Activated effector memory CD4-positive, alpha-beta T cell treated with Interleukin-2 at 50 U/mL for 16 hours (primary cell): ENCODE data around the gene HOXB1.
"Not testable (repeated sequence)": the region's sequence is repeated elsewhere in the genome, so short reads cannot be mapped to it uniquely, and the experiment has no call there.

Experiments used
- DNase-seq: peaks from one replicate; pipeline ENCODE4 v3.0.0-alpha.2; 2020

Gene HOXB1

GRCh38 chr17:48541577-48542113 lies 10.8 kb upstream of the HOXB1 start:
- peak; percentile 37 for DNase-seq

DNA sequence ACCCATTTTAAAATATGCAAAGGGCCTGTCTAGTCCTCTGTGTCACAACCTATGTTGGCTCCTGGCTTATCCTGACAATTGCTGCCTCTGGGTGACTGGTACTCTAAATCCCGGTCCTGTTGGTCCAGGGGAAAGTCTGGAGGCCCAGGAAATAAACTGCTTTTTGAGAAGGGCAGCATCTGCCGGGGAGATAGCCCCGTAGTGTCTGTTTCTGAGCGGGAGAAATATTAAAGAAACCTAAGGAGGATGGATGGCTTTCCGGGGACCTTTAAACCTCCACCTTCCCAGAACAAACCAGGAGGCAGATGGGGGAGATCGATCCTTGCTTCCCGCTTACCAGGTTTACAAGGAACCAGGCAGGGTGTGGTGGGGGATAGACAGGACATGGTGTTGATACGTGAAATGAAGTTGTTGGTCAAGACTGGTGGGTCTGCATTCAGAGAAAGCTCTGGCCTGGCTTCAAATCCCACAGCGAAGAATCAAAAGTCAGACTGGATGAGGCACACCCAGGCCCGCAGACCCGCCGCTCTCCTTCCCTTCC lies 10.3 kb upstream of the HOXB1 start:
- DNase-seq, result no peak

DNA sequence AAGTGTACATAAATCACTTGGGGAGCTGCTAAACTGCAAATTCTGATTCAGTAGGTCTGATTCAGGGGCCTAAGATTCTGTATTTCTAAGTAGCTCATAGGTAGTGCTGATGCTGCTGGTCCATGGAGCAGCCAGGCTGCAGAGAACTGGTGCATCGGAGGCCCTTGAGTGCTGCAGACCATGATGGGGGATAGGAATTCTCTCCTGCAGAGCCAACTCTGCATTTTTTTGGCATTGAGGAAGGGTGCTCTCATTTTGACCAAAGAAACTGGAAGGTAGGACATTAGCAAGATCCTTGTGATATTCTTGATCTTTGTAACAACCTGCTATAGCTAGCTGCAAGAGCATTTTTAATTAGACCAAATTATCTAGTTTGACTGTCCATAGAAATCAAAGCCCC lies 9.4 kb upstream of the HOXB1 start:
- DNase-seq, result no peak

DNA sequence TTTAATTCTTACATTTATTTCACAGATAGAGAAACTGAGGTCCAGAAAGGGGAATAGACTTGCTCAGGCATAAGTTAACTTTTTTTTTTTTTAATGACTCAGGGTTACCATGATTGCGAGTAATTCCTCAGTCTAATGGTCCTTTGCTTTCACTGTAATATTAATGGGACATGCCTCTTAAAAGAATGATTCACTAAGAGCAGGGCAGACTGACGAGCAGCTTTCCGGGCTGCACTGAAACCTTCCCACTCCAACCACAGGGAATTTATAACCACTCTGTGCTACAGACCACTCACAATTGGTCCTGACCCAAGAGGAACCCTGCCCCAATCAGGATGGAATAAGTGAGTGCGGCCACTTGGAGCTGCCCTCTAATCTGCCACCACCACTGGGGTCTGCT lies 8.4 kb upstream of the HOXB1 start:
- no peak for DNase-seq

GRCh38 chr17:48537316-48537715 lies 6.5 kb upstream of the HOXB1 start:
- no peak for DNase-seq

DNA sequence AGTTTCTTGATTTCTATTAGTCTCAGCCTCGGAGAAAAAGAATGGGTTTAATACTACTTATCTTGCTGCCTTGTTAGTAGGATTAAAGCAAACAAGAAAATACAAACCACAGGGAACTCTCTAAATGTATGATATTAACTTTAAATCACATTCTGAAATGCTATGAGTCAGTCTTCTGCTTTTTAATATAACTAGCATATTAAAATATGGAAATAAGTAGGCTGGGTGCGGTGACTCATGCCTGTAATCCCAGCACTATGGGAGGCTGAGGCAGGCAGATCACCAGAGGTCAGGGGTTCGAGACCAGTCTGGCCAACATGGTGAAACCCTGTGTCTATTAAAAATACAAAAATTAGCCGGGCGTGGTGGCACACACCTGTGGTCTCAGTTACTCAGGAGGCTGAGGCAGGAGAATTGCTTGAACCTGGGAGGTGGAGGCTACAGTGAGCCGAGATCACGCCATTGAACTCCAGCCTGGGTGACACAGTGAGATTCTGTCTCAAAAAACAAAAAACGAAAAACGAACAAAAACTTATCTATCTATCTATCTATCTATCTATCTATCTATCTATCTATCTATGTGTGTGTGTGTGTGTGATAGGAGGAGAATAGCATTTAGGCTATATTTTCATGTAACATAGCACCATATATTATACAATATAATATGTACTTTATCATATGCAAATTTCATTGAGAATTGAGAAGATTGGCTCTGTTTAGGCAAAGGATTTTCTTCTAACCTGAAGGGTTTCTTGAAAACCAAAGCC lies 5.2 kb upstream of the HOXB1 start:
- DNase-seq, result not testable (repeated sequence)

GRCh38 chr17:48532261-48532660 lies 1.4 kb upstream of the HOXB1 start:
- no peak for DNase-seq

- DNase-seq, result no peak
These were observed 464 bp downstream of the HOXB1 start for GRCh38 chr17:48530208-48530886.

DNA sequence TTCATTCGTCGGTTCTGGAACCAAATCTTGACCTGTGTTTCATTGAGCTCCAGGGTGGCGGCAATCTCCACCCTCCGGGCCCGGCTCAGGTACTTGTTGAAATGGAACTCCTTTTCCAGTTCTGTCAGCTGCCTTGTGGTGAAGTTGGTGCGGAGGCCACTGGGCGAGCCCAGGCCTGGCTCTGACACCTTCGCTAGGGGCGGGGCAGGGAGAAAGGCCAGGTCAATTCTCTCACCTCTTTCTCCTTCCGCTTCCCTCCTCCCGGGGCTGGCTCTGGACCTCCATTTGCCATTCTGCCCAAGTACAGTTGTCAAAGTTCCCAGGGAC lies 1.2 kb downstream of the HOXB1 start:
- DNase-seq, result no peak

- DNase-seq, result no peak
These were observed 1.7 kb downstream of the HOXB1 start for GRCh38 chr17:48528936-48529682.

- DNase-seq, result no peak
These were observed 2.5 kb downstream of the HOXB1 start for GRCh38 chr17:48528153-48528935.

- no peak for DNase-seq
These were observed 3.3 kb downstream of the HOXB1 start for GRCh38 chr17:48527547-48527932.

DNA sequence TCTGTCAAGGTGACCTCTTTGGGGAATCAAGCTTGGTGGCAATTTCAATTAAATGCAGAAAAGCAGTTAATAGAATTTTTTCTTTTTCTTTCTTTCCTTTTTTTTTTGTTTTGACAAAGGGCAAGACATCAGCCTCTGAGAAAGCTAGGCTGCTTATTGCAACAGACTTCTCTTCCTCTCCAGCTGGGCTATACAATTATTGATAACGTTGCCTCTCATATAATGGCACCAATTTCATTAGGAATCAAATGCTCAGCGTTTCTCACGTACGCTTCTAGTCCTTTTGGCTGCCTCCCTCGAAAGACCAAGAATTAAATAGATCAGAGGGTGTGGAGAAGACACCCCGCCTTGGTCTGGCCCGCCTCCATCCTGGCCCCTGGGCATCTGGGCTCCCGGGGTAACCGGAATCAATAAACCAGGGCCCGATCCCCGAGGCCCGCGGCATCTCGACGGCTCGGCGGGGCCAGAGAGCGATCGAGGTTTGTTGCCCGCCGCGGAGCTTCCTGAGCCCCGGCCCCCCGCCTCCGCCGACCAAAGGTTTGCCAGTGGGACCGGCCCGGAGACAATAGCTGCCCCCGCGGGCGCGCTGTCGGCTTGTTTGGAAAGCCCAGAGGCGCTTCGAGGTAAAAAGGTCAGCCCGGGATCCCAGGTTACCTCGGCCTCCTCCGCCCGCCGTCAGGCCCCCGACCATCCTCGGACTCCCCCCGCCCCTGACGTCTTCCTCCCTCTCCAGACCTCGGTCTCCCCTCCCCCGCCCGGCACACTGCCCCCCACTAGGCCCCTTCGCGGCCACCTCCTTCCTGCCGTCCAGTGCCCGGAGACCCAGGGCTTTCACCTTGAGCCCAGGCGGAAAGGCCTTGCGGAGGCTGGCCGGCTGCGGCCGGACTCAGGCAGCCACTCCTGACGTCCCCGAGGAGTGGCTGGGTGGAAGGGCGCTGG lies 3.9 kb downstream of the HOXB1 start:
- DNase-seq, result no peak

GRCh38 chr17:48523010-48523409 lies 7.8 kb downstream of the HOXB1 start:
- no peak for DNase-seq

- no peak for DNase-seq
These were observed 8.7 kb downstream of the HOXB1 start for GRCh38 chr17:48522031-48522653.

- no peak for DNase-seq
These were observed 10.2 kb downstream of the HOXB1 start for GRCh38 chr17:48520631-48521079.

GRCh38 chr17:48519427-48519826 lies 11.4 kb downstream of the HOXB1 start:
- no peak for DNase-seq

DNA sequence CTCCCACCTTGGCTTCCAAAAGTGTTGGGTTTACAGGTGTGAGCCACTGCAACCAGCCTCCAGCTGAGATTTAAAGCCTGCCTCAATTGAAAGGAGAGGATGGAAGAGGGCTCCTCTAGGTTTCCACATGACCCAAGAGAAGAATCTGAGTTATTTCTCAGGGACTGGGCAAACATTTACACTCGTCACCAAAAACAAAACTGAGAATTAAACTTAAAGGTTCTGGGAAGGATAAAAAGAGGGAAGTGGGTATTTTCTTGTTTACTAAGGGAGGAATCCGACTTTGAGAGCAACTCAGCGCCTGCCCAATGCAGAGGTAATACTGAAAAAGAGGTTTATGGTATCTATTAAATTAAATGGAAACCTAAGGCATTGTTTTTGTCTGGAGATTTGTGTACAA lies 13.3 kb downstream of the HOXB1 start:
- no peak for DNase-seq

- DNase-seq, result no peak
These were observed 14.6 kb downstream of the HOXB1 start for GRCh38 chr17:48515925-48516900.

DNA sequence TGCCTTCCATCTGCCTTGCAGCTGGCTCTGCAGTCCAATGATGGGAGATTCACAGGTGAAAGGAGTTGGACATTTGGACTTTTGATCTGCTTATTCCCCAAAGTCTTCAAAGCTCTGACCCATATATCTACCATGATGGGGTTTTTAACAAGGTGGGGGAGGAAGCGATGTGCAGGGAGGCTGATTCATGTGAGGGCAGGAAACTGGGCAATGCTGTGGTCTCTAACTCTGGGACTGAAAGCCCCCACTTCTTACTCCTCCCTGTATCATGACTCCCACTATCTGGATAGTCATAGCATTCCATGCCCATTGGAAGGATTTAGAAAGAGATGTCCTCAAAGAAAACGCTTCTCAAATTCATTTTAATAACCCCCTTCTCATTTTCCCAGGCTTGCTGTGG lies 16.3 kb downstream of the HOXB1 start:
- DNase-seq, result no peak
